ENCODE results near the gene ZDHHC7. TPM values are rescaled to one million over a fixed set of nuclear protein-coding genes. Genes with fewer than 3 reads are reported as not detected.
A peak's percentile ranks its signal among the peaks of the same experiment; 100 is the strongest.

Gene ZDHHC7
- total RNA-seq, 2 experiments from 2014 or later: 22.5 to 24.3 TPM

GRCh38 chr16:84925773-84926372, 85.5 kb downstream of the ZDHHC7 start:
- Histone ChIP-seq H3K9me3 (ENCODE audit: low read length) (no peaks in the 10 kb centered on the region), H2AFZ (ENCODE audit: low read length) (no peak overlapping the region), H3K36me3 (ENCODE audit: insufficient read depth, low read length) (no peaks in the 10 kb centered on the region), H3K79me2 (ENCODE audit: insufficient read depth, low read depth, low read length) (no peaks in the 10 kb centered on the region), H3K9me2 (ENCODE audit: insufficient read depth, low read length) (no peaks in the 10 kb centered on the region), H3K4me3 (ENCODE audit: low read depth, low read length, poor library complexity, severe bottlenecking) (no peak overlapping the region), H3K4me1 (ENCODE audit: insufficient read depth, low read length, poor library complexity, severe bottlenecking) (no peaks in the 10 kb centered on the region), H3K4me2 (ENCODE audit: low read length) (no peak overlapping the region), H3K27ac (ENCODE audit: low read depth, low read length, poor library complexity, severe bottlenecking) (no peak overlapping the region), H4K20me1 (ENCODE audit: insufficient read depth, low read length) (no peaks in the 10 kb centered on the region)
- no peak for DNase-seq (ENCODE audit: low spot score)
- ChIA-PET CTCF (ENCODE audit: unreplicated experiment) (no interaction called here), POLR2A (no interaction called here)
- intact Hi-C loops (cut with micrococcal nuclease; ENCODE audit: unreplicated experiment): loop anchor here (1.0 kb wide), 2 partner anchors 26 to 44 kb away; no protein-coding TSS in a partner anchor
- BruUV-seq (replicated peaks): no TSS peak
- TF ChIP-seq CTCF (conservative IDR thresholded peaks at IDR 0.05; ENCODE audit: low read length) (no peak), EZH2phosphoT487 (IDR thresholded peaks at IDR 0.05; ENCODE audit: borderline replicate concordance, low read depth, low read length) (no peak)

GRCh38 chr16:84925092-84925772, 86.1 kb downstream of the ZDHHC7 start:
- intact Hi-C loops (cut with micrococcal nuclease; ENCODE audit: unreplicated experiment): loop anchor here (1.0 kb wide), 2 partner anchors 27 to 45 kb away; no protein-coding TSS in a partner anchor
- Histone ChIP-seq H3K27ac (ENCODE audit: low read depth, low read length, poor library complexity, severe bottlenecking) (no peak overlapping the region), H3K36me3 (ENCODE audit: insufficient read depth, low read length) (no peaks in the 10 kb centered on the region), H3K9me3 (ENCODE audit: low read length) (no peaks in the 10 kb centered on the region), H3K79me2 (ENCODE audit: insufficient read depth, low read depth, low read length) (no peaks in the 10 kb centered on the region), H4K20me1 (ENCODE audit: insufficient read depth, low read length) (no peaks in the 10 kb centered on the region), H2AFZ (ENCODE audit: low read length) (no peak overlapping the region), H3K4me3 (ENCODE audit: low read depth, low read length, poor library complexity, severe bottlenecking) (no peak overlapping the region), H3K4me2 (ENCODE audit: low read length) (no peak overlapping the region), H3K9me2 (ENCODE audit: insufficient read depth, low read length) (no peaks in the 10 kb centered on the region), H3K4me1 (ENCODE audit: insufficient read depth, low read length, poor library complexity, severe bottlenecking) (no peaks in the 10 kb centered on the region)
- no TSS peak for BruUV-seq (replicated peaks)
- DNase-seq (ENCODE audit: low spot score): peak; percentile 70
- CTCF ChIA-PET (ENCODE audit: unreplicated experiment): interaction anchor here (0.5 to 1.2 kb wide), 2 partner anchors 28 to 33 kb away, joined by 3 to 4 read pairs; no protein-coding TSS in a partner anchor
- POLR2A ChIA-PET: no interaction called here
- TF ChIP-seq CTCF (conservative IDR thresholded peaks at IDR 0.05; ENCODE audit: low read length): peak; percentile 97
- no peak for TF ChIP-seq EZH2phosphoT487 (IDR thresholded peaks at IDR 0.05; ENCODE audit: borderline replicate concordance, low read depth, low read length)
